Endometrium (tissue), 2 donors: ENCODE measurements around the gene RAB1B.
"Not testable (repeated sequence)": the region's sequence is repeated elsewhere in the genome, so short reads cannot be mapped to it uniquely, and the experiment has no call there.

Source experiments
- FAIRE-seq: peaks from 2 replicates; lab custom pipeline; 2012; peaks lifted over from hg19 to GRCh38; lab: Jason Lieb, UNC
- donor health status: control.
- donor health status: control.

RAB1B gene

DNA sequence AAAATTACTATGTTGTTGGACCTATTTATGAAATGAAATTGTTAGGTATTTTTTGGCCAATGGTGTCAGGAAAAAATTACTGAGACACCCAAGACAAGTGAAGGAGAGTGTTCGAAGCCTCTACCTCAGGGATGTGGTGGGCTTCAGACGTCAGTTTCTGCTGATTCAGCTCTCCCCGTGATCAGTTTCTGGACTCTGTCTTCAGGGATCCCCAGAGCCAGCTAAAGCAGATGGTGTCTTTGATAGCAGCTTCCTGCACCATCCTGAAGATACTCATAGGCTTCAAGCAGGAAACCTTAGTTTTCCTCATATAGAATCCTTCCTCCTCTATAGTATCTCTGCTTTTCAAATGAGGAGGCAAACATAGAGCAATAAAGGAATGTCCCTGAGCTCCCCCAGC is 41.0 kb downstream of the RAB1B start:
- no peak for FAIRE-seq

DNA sequence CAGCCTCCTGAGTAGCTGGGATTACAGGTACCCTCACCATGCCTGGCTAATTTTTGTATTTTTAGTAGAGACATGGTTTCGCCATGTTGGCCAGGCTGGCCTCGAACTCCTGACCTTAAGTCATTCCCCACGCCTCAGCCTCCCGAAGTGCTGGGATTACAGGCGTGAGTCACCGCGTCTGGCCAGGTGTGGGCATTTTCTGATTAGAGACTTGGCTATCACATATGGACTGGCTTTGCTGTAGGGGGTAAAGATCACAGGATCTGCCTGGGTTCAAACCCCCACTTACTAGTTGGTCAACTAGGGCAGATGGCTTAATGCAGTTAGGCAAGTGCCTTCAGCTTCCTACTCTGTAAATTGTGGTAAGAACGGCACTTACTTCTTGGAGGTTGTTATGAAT is 41.9 kb downstream of the RAB1B start:
- no peak for FAIRE-seq

DNA sequence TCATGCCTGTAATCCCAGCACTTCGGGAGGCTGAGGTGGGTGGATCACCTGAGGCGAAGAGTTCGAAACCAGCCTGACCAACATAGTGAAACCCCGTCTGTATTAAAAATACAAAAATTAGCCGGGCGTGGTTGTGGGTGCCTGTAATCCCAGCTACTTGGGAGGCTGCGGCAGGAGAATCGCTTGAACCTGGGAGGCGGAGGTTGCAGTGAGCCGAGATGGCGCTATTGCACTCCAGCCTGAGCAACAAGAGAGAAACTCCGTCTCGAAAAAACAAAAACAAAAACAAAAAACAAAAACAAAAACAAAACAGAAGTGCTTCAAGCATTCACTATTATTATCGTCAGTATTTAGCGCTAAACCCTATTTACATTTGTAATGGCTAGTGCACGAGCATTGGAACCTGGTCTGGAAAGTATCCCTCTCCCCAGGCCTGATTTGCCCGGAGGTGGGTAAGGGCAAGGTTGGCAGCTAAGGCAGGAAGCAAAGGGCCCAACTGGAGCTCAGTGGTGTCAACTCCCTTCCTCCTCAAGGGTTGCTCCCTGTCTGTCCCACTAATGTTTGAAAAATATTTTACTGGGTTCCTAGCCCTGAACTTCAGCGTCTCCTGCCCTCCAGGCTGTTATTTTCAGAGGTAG is 42.5 kb downstream of the RAB1B start:
- FAIRE-seq = not testable (repeated sequence)

DNA sequence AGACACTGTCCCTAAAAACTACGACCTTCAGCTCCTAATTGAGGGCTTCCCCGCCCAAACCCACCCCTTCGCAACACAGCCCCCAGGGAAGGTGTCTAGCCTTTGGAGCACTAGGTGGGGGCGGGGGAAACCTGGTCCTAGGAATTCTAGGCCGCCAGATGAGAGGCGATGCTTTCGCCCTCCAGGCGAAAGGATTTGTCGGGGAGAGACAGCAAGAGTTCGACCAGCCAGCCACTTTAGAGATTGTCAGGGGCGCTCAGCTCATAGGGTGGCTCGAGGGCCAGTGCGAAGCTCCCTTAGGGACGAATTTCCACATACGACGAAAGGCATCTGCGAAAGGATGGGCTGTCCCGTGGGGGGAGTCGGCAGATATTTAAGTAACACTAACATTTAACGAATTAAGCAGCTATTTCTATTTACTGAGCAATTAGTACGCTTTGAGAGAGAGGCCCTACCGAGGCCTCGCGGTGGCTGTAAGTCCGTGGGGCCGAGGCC is 43.1 kb downstream of the RAB1B start:
- peak; percentile 74 for FAIRE-seq

DNA sequence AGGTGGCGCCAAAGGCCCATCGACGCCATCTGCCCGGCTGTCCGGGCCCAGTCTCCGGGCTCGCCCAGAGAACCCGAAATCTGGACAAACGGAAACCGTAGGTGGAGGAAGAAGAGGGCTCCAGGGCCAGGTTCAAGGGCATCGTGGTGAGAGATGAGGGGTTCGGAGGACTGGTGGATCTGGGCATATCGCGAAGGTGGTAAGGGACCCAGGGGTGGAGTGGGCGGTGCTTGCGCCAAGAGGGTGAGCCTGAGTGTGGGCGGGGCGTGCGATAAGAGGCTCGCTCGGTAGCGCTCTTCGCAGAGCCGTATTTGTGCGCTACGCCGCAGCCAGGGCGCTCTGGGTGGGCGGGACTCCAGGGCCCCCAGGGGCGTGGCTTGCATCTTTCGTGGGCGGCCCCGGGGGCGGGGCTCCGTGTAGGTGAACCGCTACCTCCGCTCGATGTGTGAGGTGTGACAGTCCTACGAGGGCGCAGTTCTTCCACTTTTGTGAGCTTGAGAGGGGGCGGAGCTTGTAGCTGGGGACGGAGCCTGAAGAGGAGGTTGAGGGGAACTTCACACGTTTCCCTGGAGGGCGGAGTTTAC is 43.6 kb downstream of the RAB1B start:
- FAIRE-seq = no peak

DNA sequence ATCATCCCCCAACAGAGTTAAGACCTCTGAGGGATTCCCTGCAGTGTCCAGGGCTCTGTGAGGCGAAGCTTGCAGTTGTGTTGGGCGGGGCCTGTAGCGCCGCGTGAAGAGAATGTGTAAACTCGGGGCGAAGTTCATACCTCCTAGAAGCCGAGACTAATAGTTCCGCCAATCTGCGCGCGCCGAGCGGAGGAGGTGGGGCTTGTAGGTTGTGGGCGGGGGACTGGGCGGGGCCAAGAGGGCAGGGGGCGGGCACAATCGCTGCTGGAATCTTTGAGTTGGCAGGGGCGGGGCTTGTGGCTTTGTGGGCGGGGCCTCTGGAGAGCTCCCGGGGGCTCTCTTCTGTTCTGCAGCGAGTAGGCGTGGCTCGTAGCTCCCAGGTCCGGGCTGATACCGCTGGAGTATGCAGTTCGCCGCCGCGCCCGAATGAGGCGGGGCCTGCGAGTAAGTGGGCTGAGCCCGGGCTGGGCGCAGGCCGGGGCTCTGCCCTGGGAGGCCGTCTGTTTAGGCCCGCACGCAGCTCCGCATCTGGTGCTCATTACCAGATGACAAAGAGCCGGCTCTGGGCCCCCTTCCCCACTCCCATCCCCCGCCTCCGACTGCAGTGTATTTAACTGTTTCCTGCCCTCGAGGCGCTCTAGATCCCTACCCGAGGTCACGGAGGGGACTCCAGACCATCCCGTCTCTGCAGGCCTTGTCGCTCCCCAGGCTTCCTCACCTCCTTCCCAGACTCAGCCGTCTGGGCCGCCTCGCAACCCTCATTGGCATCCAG is 44.3 kb downstream of the RAB1B start:
- FAIRE-seq = peak; percentile 58

DNA sequence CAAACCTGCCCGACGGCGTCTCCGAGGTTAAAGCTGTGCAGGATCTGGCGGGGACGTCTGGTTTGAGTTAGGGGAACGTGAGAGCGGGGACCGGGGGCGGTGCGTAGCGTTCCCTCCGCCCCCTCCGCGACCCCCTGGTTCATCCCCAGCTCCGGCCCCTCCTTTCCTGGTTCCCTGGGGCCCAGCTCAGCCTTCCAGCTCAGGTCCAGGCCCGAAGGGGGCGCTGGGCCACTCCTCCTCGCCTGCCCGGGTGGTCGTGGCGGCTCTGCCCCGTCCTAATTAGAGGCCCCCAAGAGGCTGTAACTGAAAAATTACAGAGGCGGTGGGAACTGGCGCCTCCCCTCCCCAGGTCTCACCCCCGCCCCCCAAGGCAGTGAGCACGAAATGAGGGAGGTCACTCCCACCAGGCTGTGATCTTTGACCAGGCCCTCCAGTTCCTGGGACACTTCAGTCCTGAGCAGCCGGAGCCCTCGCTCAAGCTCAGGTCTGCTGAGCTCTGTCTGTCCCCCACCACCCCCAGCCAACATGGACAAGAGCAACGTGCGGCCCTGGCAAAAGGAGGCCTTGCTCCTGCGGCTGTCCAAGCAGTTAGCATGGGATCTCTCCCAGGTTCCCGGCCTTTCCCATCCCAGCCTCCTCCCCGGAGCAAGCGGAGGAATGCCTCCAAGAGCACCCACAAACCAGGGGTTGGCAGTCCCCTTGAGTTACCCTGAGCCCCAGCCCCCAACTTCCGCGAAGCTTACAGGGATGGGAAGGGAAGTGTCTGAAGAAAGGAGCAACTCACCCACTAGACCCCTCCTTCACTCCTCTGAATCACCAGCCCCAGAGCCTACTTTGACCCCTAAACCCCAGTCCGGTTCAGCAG is 45.1 kb downstream of the RAB1B start:
- no peak for FAIRE-seq

DNA sequence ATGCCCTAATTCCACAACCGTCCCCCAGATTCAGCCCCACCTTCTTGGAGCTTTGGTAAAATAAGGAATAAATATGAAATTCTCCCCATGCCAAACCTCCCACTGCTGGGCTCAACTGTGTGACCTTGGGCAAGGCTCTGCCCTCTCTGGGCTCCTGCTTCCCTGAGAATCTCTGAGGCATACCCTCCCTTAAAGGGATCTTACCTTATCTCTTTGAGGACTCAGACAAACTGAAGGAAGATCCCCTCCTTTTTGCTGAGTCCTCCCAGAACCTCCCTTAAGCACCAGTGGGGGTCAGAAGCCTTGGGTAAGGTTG is 45.7 kb downstream of the RAB1B start:
- no peak for FAIRE-seq

DNA sequence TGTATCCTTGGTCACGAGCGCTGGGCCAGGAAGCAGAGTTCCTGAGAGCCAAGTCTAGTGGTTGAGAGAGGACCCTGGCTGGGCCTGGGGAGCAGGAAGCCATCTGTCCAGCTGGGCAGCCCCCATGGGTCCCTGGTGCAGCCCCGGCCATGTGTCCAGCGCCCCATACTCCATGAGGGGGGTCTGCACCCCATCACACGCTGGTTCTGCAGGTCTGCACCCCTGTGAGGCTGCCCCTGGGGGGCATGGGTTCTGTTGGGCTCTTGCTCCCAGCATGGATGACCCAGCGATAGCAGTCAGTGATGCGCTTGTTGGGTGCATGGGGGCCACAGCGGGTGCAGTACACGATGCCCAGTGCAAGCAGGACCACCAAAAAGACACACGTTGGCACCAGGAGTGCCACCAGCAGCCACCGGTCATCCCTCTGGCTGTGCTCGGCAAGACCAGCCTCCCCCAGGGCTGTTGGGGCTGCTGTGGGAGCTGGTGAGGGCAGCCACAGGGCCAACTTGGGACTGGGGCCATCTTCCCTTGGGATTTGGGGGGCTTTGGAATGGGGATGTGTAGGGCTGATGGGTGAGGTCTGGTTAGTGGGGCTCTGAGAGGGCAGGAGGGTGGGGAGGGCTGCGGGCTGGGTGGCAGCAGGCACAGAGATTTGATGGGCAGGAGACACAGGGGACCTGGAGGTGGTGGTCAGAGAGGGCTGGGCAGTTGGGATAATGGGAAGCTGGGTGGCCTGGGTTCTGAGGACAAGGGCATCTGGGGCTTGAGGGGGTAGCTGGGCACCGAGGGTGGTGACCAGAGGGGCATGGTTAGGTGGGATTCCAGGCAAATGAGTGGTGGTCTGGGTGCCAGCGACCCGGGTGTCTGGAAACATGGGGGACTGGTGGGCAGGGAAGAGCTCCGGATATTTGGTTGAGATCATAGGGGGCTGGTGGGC is 46.4 kb downstream of the RAB1B start:
- no peak for FAIRE-seq

DNA sequence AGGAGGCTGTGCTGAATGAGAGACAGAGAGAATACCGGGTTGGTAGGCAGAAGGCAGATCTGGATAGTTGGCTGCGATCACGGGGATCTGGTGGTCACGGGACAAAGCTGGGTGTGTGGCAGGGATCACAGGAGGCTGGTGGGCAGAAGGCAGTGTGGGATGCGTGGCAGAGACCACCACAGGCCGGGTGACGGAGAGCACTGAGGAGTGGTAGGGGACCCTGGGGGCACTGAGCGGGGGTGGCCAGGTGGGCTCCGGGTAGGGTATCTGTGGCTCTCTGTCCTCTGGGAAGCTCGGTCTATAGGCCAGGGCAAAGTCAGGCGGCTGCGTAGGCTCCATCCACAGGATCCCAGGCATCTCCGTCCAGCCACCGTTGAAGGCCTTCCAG is 47.1 kb downstream of the RAB1B start:
- FAIRE-seq = no peak

DNA sequence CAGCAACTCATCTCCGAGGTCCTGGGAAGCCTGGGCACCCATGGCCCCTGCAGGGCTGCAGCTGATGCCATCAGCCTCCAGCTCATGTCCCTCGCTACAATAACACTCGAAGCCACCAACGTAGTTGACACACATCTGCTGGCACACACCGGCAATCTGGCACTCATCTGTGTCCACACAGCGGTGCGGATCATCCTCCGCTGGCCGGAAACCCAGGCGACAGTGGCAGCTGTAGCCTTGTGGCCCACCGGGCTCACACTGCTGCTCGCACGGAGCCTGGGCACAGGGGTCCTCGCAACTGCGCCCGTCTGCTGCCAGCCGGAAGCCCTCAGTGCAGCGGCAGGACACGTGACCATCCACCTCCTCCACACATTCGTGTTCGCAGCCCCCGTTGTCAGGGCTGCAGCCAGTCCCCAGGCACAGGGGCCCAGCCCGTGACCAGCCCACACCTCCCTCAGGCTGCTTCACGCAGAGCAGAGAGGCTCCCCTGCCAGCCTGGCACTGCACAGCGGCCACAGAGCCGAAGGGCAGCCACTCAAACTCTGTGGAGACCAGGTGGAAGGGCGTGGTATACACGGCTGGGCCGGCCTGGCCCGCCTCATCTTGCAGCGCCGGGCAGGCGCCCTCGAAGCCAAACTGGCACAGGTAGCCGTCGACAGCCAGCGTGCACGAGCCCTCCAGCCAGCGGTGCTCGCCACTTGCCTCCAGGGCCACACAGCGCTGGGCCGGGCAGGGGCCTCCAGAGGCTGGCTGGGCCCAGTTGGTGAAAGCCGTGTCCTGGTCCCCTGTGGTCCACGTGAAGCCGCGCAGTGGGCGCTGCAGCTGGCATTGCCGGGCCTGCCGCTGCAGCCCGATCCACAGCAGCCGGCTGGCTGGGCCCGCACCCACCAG is 47.7 kb downstream of the RAB1B start:
- no peak for FAIRE-seq

DNA sequence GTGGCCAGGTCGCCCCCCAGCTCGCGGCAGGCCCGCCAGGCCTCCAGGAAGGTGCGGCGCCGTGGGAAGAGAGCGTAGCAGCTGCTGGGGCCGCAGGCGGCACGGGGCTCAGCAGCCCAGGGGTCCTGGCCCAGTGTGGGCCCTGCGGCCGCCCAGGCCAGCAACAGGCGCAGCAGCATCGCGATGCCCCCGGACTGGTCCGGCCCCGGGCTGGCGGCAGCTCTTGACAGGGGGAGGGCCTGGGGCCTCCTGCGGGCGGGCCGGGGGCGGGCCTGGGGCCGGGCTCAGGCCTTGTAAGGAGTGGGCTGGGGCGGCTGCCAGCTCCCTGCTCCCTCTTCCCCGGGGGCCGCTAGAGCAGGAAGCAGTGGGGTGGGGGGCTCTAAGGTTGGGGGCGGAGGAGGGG is 48.4 kb downstream of the RAB1B start, which contains the start of gene CD248:
CD248 (minus strand) TSS at position 196 of the 403 bp plus-strand sequence; CDS start at position 179, 17 bp downstream.
- no peak for FAIRE-seq

DNA sequence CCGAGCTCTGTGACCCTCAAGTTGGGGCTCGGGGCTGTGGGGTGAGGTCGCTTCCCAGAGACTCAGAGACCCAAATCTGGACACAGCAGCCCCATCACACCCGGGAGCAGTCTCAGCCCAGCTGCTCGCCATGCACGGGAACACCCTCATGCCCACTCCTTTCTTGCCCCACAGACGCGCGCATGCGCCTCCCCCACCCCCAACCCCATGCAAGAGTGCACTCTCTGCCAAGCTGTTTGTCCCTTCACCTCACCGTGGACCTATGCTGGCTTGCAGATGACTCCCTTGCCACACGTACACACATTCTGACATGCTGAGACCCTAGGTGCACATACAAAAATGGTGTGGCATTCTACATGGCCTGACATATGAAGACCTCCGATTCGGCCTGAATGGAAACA is 48.9 kb downstream of the RAB1B start:
- FAIRE-seq = no peak

DNA sequence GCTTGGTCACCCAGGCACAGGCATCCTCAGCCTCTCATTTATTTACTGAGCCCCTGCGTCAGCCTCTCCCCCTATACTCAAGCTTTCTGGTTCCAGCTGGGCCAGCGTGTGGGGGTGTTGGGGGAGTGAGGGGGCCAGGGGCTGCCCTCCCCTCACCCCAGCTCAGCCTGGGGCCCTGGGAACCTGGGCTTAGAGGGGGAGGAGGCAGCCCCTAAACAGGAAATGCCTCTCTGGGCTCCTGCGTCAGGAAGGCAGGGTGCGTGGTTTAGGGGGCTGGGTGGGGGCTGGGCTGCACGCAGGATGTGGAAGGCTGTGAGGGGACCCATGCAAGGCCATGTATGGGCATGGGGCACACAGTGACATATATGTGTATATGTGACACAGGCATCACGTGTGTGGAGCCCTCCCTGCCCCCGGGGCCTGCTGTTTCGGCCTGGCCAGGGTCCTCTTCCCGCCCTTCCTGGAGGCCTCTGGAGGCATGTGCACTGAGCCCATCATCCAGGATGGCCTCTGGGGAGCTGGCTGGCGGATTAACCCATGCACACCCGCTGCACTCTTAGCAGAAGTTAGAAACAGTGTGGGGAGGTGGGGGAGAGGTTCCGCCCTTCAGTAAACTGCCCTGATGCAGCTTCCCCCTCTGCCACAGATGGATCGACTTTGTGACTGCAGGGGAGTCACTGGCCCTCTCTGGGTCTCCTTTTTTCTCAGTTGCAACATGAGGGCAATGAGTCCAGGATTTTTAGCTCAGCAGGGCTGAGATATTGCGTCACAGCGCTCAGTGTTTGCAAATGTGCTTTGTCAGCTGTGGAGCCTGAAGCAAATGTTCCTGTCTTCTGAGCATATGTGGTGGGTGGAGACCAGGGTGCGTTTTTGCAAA is 49.5 kb downstream of the RAB1B start:
- no peak for FAIRE-seq

DNA sequence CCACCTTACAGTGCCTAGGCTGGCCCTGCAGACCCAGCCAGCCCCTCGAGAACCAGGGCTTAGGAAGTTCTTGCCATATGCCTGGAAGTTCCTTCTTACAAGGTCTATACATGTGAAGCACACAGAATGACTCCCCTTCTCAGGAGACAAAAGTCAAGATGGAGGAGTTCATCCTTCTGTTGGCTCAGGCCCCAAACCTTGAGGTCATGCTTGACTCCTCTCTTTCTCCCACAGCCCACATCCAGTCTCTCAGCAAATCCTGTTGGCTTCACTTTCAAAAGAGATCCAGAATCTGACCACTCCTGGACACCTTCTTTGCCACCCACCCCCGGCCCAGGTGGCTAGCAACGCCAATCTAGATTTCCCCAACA is 50.1 kb downstream of the RAB1B start:
- no peak for FAIRE-seq

DNA sequence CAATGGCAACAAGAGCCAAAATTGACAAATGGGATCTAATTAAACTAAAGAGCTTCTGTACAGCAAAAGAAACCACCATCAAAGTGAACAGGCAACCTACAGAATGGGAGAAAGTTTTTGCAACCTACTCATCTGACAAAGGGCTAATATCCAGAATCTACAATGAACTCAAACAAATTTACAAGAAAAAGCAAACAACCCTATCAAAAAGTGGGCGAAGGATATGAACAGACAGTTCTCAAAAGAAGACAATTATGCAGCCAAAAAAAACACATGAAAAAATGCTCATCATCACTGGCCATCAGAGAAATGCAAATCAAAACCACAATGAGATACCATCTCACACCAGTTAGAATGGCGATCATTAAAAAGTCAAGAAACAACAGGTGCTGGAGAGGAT is 51.9 kb downstream of the RAB1B start:
- FAIRE-seq = not testable (repeated sequence)

DNA sequence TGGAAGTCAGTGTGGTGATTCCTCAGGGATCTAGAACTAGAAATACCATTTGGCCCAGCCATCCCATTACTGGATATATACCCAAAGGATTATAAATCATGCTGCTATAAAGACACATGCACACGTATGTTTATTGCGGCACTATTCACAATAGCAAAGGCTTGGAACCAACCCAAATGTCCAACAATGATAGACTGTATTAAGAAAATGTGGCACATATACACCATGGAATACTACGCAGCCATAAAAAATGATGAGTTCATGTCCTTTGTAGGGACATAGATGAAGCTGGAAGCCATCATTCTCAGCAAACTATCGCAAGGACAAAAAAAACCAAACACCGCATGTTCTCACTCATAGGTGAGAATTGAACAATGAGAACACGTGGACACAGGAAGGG is 52.3 kb downstream of the RAB1B start:
- not testable (repeated sequence) for FAIRE-seq

DNA sequence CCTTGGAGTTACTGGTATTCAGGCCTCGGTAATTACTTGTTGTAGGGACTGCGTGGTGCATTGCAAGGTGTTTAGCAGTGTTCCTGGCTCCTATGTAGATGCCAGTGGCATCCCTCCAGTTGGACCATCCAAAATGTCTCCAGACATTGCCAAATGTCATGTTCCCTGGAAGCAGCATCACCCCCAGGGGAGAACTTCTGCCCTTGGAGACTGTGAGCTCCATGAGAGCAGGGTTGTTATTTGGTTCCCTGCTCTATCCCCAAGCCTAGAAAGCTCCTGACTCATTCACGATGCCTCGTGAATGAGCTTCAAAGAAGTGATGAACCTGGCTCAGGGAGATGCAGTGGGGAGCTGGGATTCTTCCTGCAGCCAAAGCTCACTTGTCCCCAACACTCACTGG is 53.2 kb downstream of the RAB1B start:
- no peak for FAIRE-seq

DNA sequence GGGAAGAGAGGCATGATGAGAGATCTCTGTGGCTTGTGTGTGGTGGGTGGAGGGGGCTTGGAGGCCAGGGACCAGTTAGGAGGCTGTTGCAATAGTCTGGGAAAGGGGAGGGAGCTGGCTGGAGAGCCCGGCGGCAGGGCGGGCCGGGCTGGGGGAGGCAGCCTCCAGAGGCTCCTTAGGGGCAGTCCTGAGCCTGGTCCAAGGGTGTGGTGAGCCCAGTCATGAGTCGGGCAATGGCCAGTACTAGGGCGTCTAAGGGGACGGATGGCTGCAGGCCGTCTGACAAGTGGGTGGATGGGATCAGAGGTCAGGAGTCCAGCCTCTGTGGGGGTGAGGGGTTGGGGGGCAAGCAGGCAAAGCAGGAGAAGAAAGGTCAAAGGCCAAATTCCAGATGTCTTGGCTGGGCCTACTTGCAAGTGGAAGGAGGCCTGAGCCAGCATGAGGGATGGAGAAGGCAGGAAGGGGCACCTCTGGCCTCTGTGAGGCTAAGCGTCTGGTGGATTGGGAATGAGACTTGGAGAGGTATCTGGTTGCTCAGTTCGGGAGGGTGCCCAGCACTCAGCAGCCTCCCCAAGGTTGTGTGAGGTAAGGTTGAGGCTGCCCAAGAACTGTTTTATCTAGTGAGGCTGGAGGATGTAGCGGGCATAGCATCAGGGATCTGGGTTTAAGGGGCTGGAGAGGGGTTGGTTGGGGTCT is 54.4 kb downstream of the RAB1B start:
- FAIRE-seq = no peak
